ENCODE measurements around the gene SPACA6.

SPACA6 gene

GRCh38 chr19:51692468-51692867 is 662 bp upstream of the SPACA6 start:
- in situ Hi-C loops (cut with HindIII; ENCODE audit: low sequenced_read_pairs) = no loop called here
- TF ChIP-seq CTCF (IDR thresholded peaks at IDR 0.05; ENCODE audit: low read depth, low read length, missing control alignments) = no peak
- no peak for DNase-seq (ENCODE audit: low read depth)
- H3K4me3 ChIP-seq (ENCODE audit: low read depth, low read length) = peak overlapping the region; percentile 96

- no peak for TF ChIP-seq CTCF (IDR thresholded peaks at IDR 0.05; ENCODE audit: low read depth, low read length, missing control alignments)
- in situ Hi-C loops (cut with HindIII; ENCODE audit: low sequenced_read_pairs) = no loop called here
- DNase-seq (ENCODE audit: low read depth) = no peak
- H3K4me3 ChIP-seq (ENCODE audit: low read depth, low read length) = no peak overlapping the region
Observed at GRCh38 chr19:51693819-51694218, 689 bp downstream of the SPACA6 start.

GRCh38 chr19:51694318-51695085 is 1.4 kb downstream of the SPACA6 start:
- DNase-seq (ENCODE audit: low read depth) = no peak
- in situ Hi-C loops (cut with HindIII; ENCODE audit: low sequenced_read_pairs) = no loop called here
- TF ChIP-seq CTCF (IDR thresholded peaks at IDR 0.05; ENCODE audit: low read depth, low read length, missing control alignments) = no peak
- no peak overlapping the region for H3K4me3 ChIP-seq (ENCODE audit: low read depth, low read length)

- in situ Hi-C loops (cut with HindIII; ENCODE audit: low sequenced_read_pairs) = no loop called here
- TF ChIP-seq CTCF (IDR thresholded peaks at IDR 0.05; ENCODE audit: low read depth, low read length, missing control alignments) = no peak
- no peak for DNase-seq (ENCODE audit: low read depth)
- H3K4me3 ChIP-seq (ENCODE audit: low read depth, low read length) = no peak overlapping the region
Observed at GRCh38 chr19:51695088-51695487, 2.0 kb downstream of the SPACA6 start.

GRCh38 chr19:51695702-51696315 is 2.7 kb downstream of the SPACA6 start:
- H3K4me3 ChIP-seq (ENCODE audit: low read depth, low read length) = no peak overlapping the region
- no peak for DNase-seq (ENCODE audit: low read depth)
- TF ChIP-seq CTCF (IDR thresholded peaks at IDR 0.05; ENCODE audit: low read depth, low read length, missing control alignments) = no peak
- in situ Hi-C loops (cut with HindIII; ENCODE audit: low sequenced_read_pairs) = no loop called here

- H3K4me3 ChIP-seq (ENCODE audit: low read depth, low read length) = no peak overlapping the region
- no peak for DNase-seq (ENCODE audit: low read depth)
- TF ChIP-seq CTCF (IDR thresholded peaks at IDR 0.05; ENCODE audit: low read depth, low read length, missing control alignments) = no peak
- in situ Hi-C loops (cut with HindIII; ENCODE audit: low sequenced_read_pairs) = no loop called here
Observed at GRCh38 chr19:51696606-51697005, 3.5 kb downstream of the SPACA6 start.
